GM23338 (cell line): ENCODE measurements around the gene CYFIP1. TPM values are rescaled to one million over a fixed set of nuclear protein-coding genes. Genes with fewer than 3 reads are reported as not detected.

Experiments
- ATAC-seq: fragments of 200-7000 bp; cut with Tn5 transposase; 3 replicates; pipeline ENCODE4 v1.9.1; 2020
- DNase-seq: peaks from one replicate; pipeline ENCODE4 v3.0.0-alpha.2; 2015; ENCODE audit warnings: low spot score
- H2AFZ ChIP-seq: fragments of 200-600 bp; sonication (generic); 2 replicates; pipeline ENCODE4 v1.8.0; 2016; ENCODE audit warnings: antibody characterized with exemption, mild to moderate bottlenecking, moderate library complexity
- H3F3A ChIP-seq: fragments of 200-600 bp; sonication (generic); replicated peaks from 2 replicates; pipeline ENCODE4 v1.8.0; 2017; ENCODE audit warnings: antibody characterized with exemption, mixed run types, low read depth
- H3K27ac ChIP-seq: fragments of 200-600 bp; sonication (generic); 2 replicates; pipeline ENCODE4 v1.6.1; 2016; ENCODE audit warnings: low read depth
- H3K27me3 ChIP-seq: fragments of 200-600 bp; sonication (generic); 2 replicates; pipeline ENCODE4 v1.8.0; 2016; ENCODE audit warnings: mild to moderate bottlenecking, mixed run types, moderate library complexity; ENCODE audit not compliant: insufficient read depth
- H3K36me3 ChIP-seq: fragments of 200-600 bp; sonication (generic); 2 replicates; pipeline ENCODE4 v1.8.0; 2016; ENCODE audit warnings: mild to moderate bottlenecking; ENCODE audit not compliant: insufficient read depth
- H3K4me1 ChIP-seq: fragments of 200-600 bp; sonication (generic); 2 replicates; pipeline ENCODE4 v1.8.0; 2016; ENCODE audit warnings: mild to moderate bottlenecking, moderate library complexity; ENCODE audit not compliant: insufficient read depth
- H3K4me2 ChIP-seq: fragments of 200-600 bp; sonication (generic); 2 replicates; pipeline ENCODE4 v1.7.1; 2017; ENCODE audit warnings: mixed run types
- H3K4me3 ChIP-seq: fragments of 200-600 bp; sonication (generic); 2 replicates; pipeline ENCODE4 v1.6.1; 2016; ENCODE audit warnings: mixed run types
- H3K79me2 ChIP-seq: fragments of 200-600 bp; sonication (generic); replicated peaks from 2 replicates; pipeline ENCODE4 v1.8.0; 2017; ENCODE audit warnings: mild to moderate bottlenecking; ENCODE audit not compliant: insufficient read depth
- H3K9me2 ChIP-seq: fragments of 200-600 bp; sonication (generic); 2 replicates; pipeline ENCODE4 v1.8.0; 2017; ENCODE audit not compliant: insufficient read depth
- H4K20me1 ChIP-seq: fragments of 200-600 bp; sonication (generic); replicated peaks from 2 replicates; pipeline ENCODE4 v1.8.0; 2017; ENCODE audit warnings: mild to moderate bottlenecking; ENCODE audit not compliant: insufficient read depth
- H3K27ac Mint-ChIP-seq: 2 replicates; pipeline ENCODE4 v1.8.0; 2020; ENCODE audit warnings: inconsistent platforms, mild to moderate bottlenecking, moderate library complexity, mixed read lengths
- H3K27me3 Mint-ChIP-seq: 3 replicates; pipeline ENCODE4 v1.8.0; 2022; ENCODE audit warnings: low read depth, mild to moderate bottlenecking, moderate library complexity, mixed read lengths, inconsistent platforms; ENCODE audit not compliant: insufficient read depth, poor library complexity
- H3K36me3 Mint-ChIP-seq: 3 replicates; pipeline ENCODE4 v1.8.0; 2021; ENCODE audit warnings: low read depth, mild to moderate bottlenecking, inconsistent platforms, moderate library complexity, mixed read lengths
- H3K4me1 Mint-ChIP-seq: 3 replicates; pipeline ENCODE4 v1.8.0; 2020; ENCODE audit warnings: mild to moderate bottlenecking, inconsistent platforms, mixed read lengths
- H3K4me3 Mint-ChIP-seq: 3 replicates; pipeline ENCODE4 v1.8.0; 2021; ENCODE audit warnings: moderate library complexity, mild to moderate bottlenecking, inconsistent platforms, mixed read lengths
- H3K9me3 Mint-ChIP-seq: 3 replicates; pipeline ENCODE4 v1.8.0; 2020; ENCODE audit warnings: moderate library complexity, mild to moderate bottlenecking, inconsistent platforms, mixed read lengths
- CREB1 ChIP-seq: fragments of 250-450 bp; sonication (Bioruptor Pico); IDR thresholded peaks from 2 replicates; pipeline ENCODE4 v1.5.0; 2020; ENCODE audit warnings: low read depth, mild to moderate bottlenecking, moderate library complexity
- CTCF ChIP-seq, 2 experiments: fragments of 200-600 bp in 1 of 2; sonication (generic) in 1 of 2; conservative IDR thresholded peaks; 2 replicates each; pipeline versions ENCODE4 v1.5.1 to v1.6.1; 2016 to 2017; ENCODE audit warnings: antibody characterized with exemption in 2 of 2, low read depth in 2 of 2, mild to moderate bottlenecking in 2 of 2, moderate library complexity in 1 of 2
- ETS1 ChIP-seq: IDR thresholded peaks from 2 replicates; pipeline ENCODE4 v1.6.1; 2016; ENCODE audit warnings: antibody characterized with exemption
- EZH2 ChIP-seq: fragments of 200-600 bp; sonication (generic); IDR thresholded peaks from one replicate; pipeline ENCODE4 v1.8.0; 2017; ENCODE audit warnings: antibody characterized with exemption, mild to moderate bottlenecking, low read depth; ENCODE audit not compliant: unreplicated experiment
- EZH2phosphoT487 ChIP-seq: fragments of 200-600 bp; sonication (generic); IDR thresholded peaks from one replicate; pipeline ENCODE4 v1.8.1; 2018; ENCODE audit warnings: antibody characterized with exemption; ENCODE audit not compliant: unreplicated experiment
- JUNB ChIP-seq: IDR thresholded peaks from one replicate; pipeline ENCODE4 v1.6.1; 2016; ENCODE audit warnings: antibody characterized with exemption; ENCODE audit not compliant: unreplicated experiment
- NANOG ChIP-seq: IDR thresholded peaks from 2 replicates; pipeline ENCODE4 v1.6.1; 2016; ENCODE audit warnings: antibody characterized with exemption, borderline replicate concordance
- REST ChIP-seq: IDR thresholded peaks from one replicate; pipeline ENCODE4 v1.6.1; 2018; ENCODE audit warnings: antibody characterized with exemption; ENCODE audit not compliant: unreplicated experiment
- STAT1 ChIP-seq: IDR thresholded peaks from one replicate; pipeline ENCODE4 v1.6.1; 2016; ENCODE audit warnings: antibody characterized with exemption; ENCODE audit not compliant: unreplicated experiment
- ZNF114 ChIP-seq: fragments of 250-450 bp; sonication (Bioruptor Pico); IDR thresholded peaks from 2 replicates; pipeline ENCODE4 v1.5.0; 2020; ENCODE audit warnings: mild to moderate bottlenecking, moderate library complexity
- ZNF331 ChIP-seq: fragments of 250-450 bp; sonication (Bioruptor Pico); IDR thresholded peaks from 2 replicates; pipeline ENCODE4 v1.5.0; 2020; ENCODE audit warnings: low read depth, mild to moderate bottlenecking, moderate library complexity
- polyA plus RNA-seq: library from polyadenylated mRNA; unstranded; fragments of >200 nt; fragmentation: Nextera tagmentation; extraction: Ambion mirVana; gene quantifications from 2 replicates; pipeline ENCODE4 v1.2.1, GENCODE V29; 2016
- total RNA-seq: library from RNA; depleted of rRNA; stranded (reverse); fragments of >200 nt; shearing (Covaris generic); gene quantifications from 2 replicates; pipeline ENCODE4 v1.2.3, GENCODE V29; 2014
- TF ChIP-seq, protein P1 (sequence below): fragments of 250-450 bp; sonication (Bioruptor Pico); IDR thresholded peaks from 2 replicates; pipeline ENCODE4 v1.5.0; 2020; ENCODE audit warnings: mild to moderate bottlenecking, moderate library complexity

CYFIP1 gene
- total and polyA plus RNA-seq, 2 experiments from 2014 or later, result 20.0 to 73.9 TPM

DNA sequence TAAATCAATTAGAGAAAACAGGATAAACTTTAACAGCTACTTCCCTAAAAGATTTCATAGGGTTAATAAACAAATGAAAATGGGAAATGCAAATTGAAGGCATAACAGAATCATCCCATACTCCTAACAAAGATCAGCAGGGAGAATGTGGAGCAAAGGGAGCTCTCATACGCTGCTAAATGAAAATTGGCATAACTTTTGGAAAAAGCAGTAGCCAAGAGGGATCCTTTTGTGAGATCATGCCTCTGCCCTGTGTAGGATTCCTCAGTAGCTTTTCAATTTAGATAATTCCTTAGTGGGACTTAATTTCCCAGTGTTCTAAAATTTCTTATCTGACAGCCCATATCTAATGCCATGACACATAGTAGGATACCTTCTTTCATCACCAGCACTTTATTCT is 123.5 kb downstream of the CYFIP1 start:
- peaks cover 48% of the 10 kb centered on the region for H3K36me3 ChIP-seq
- H3K36me3 Mint-ChIP-seq, result peaks cover 83% of the 10 kb centered on the region
- no peaks in the 10 kb centered on the region for H3K9me2 ChIP-seq

More for the DNA sequence above, 123.5 kb downstream of the CYFIP1 start:
- DNase-seq (no peak), ATAC-seq (no peak)
- H3K27me3 ChIP-seq, result no peaks in the 10 kb centered on the region
- Mint-ChIP-seq H3K27me3 (peaks cover 2% of the 10 kb centered on the region), H3K4me1 (no peaks in the 10 kb centered on the region), H3K9me3 (no peaks in the 10 kb centered on the region; the same call in 2 of the 3 replicates), H3K4me3 (no peak overlapping the region), H3K27ac (no peak overlapping the region)
- TF ChIP-seq JUNB, result no peak
- no peak for TF ChIP-seq STAT1
- TF ChIP-seq ZNF331 (CRISPR knock-in tag), result no peak
- TF ChIP-seq EZH2, result no peak
- no peak for TF ChIP-seq CTCF (conservative IDR thresholded peaks at IDR 0.05; ENCODE audit: low read depth in 2 of 2)
- TF ChIP-seq CREB1 (CRISPR knock-in tag), result no peak
- TF ChIP-seq ETS1, result no peak
- TF ChIP-seq, protein P1, sequence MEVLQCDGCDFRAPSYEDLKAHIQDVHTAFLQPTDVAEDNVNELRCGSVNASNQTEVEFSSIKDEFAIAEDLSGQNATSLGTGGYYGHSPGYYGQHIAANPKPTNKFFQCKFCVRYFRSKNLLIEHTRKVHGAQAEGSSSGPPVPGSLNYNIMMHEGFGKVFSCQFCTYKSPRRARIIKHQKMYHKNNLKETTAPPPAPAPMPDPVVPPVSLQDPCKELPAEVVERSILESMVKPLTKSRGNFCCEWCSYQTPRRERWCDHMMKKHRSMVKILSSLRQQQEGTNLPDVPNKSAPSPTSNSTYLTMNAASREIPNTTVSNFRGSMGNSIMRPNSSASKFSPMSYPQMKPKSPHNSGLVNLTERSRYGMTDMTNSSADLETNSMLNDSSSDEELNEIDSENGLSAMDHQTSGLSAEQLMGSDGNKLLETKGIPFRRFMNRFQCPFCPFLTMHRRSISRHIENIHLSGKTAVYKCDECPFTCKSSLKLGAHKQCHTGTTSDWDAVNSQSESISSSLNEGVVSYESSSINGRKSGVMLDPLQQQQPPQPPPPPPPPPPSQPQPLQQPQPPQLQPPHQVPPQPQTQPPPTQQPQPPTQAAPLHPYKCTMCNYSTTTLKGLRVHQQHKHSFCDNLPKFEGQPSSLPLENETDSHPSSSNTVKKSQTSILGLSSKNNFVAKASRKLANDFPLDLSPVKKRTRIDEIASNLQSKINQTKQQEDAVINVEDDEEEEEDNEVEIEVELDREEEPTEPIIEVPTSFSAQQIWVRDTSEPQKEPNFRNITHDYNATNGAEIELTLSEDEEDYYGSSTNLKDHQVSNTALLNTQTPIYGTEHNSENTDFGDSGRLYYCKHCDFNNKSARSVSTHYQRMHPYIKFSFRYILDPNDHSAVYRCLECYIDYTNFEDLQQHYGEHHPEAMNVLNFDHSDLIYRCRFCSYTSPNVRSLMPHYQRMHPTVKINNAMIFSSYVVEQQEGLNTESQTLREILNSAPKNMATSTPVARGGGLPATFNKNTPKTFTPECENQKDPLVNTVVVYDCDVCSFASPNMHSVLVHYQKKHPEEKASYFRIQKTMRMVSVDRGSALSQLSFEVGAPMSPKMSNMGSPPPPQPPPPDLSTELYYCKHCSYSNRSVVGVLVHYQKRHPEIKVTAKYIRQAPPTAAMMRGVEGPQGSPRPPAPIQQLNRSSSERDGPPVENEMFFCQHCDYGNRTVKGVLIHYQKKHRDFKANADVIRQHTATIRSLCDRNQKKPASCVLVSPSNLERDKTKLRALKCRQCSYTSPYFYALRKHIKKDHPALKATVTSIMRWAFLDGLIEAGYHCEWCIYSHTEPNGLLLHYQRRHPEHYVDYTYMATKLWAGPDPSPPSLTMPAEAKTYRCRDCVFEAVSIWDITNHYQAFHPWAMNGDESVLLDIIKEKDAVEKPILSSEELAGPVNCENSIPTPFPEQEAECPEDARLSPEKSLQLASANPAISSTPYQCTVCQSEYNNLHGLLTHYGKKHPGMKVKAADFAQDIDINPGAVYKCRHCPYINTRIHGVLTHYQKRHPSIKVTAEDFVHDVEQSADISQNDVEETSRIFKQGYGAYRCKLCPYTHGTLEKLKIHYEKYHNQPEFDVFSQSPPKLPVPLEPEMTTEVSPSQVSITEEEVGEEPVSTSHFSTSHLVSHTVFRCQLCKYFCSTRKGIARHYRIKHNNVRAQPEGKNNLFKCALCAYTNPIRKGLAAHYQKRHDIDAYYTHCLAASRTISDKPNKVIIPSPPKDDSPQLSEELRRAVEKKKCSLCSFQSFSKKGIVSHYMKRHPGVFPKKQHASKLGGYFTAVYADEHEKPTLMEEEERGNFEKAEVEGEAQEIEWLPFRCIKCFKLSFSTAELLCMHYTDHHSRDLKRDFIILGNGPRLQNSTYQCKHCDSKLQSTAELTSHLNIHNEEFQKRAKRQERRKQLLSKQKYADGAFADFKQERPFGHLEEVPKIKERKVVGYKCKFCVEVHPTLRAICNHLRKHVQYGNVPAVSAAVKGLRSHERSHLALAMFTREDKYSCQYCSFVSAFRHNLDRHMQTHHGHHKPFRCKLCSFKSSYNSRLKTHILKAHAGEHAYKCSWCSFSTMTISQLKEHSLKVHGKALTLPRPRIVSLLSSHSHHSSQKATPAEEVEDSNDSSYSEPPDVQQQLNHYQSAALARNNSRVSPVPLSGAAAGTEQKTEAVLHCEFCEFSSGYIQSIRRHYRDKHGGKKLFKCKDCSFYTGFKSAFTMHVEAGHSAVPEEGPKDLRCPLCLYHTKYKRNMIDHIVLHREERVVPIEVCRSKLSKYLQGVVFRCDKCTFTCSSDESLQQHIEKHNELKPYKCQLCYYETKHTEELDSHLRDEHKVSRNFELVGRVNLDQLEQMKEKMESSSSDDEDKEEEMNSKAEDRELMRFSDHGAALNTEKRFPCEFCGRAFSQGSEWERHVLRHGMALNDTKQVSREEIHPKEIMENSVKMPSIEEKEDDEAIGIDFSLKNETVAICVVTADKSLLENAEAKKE (CRISPR knock-in tag), result no peak
- no peak for TF ChIP-seq NANOG
- no peak for TF ChIP-seq REST
- no peak for TF ChIP-seq ZNF114 (CRISPR knock-in tag)
- TF ChIP-seq EZH2phosphoT487, result no peak
- H2AFZ ChIP-seq, result no peak overlapping the region
- no peak overlapping the region for H3K4me2 ChIP-seq
- H3F3A ChIP-seq, result no peaks in the 10 kb centered on the region
- no peaks in the 10 kb centered on the region for H3K4me1 ChIP-seq
- peaks cover 3% of the 10 kb centered on the region for H4K20me1 ChIP-seq
- H3K4me3 ChIP-seq, result no peak overlapping the region
- H3K79me2 ChIP-seq, result peaks cover 24% of the 10 kb centered on the region
- no peak overlapping the region for H3K27ac ChIP-seq
